CD4-positive, alpha-beta T cell (primary cell): ENCODE results near the gene TENM4. TPM values are rescaled to one million over a fixed set of nuclear protein-coding genes. Genes with fewer than 3 reads are reported as not detected.

ENCODE experiments used
- ATAC-seq: fragments of 200-7000 bp; cut with Tn5 transposase; one replicate; pipeline ENCODE4 v1.10.0; 2022; ENCODE audit warnings: mild to moderate bottlenecking; ENCODE audit not compliant: poor library complexity
- CTCF ChIA-PET: fragments of 350-600 bp; sonication (Branson Sonifier 250); formaldehyde crosslinking; loops from one replicate; lab custom pipeline; 2021; ENCODE audit warnings: antibody characterized with exemption, inconsistent platforms; lab: Charles Lee
- POLR2A ChIA-PET: fragments of 350-600 bp; sonication (Branson Sonifier 250); formaldehyde crosslinking; loops from one replicate; lab custom pipeline; 2021; ENCODE audit warnings: antibody characterized with exemption, inconsistent platforms; lab: Charles Lee
- DNase-seq, 14 experiments: peaks; one replicate each; pipeline ENCODE4 v3.0.0-alpha.2; 2013 to 2020; ENCODE audit warnings: mixed read lengths in 2 of 14
- H3K27ac ChIP-seq, 2 donors: one replicate each; pipeline versions ENCODE4 v1.5.1 to v1.7.0; 2013; ENCODE audit warnings: low read length in 2 of 2, low read depth in 1 of 2, mild to moderate bottlenecking in 1 of 2
- H3K27me3 ChIP-seq, 2 experiments: 1 replicate in 1 of 2; 2 replicates in 1 of 2; pipeline versions ENCODE4 v1.6.1 to v1.7.0; 2013; ENCODE audit warnings: low read length in 2 of 2, control low read depth in 1 of 2, mild to moderate bottlenecking in 1 of 2, moderate library complexity in 1 of 2; ENCODE audit not compliant: insufficient read depth in 2 of 2, control insufficient read depth in 1 of 2
- H3K36me3 ChIP-seq: one replicate; pipeline ENCODE4 v1.6.1; 2013; ENCODE audit warnings: low read length, control low read depth; ENCODE audit not compliant: insufficient read depth
- H3K4me1 ChIP-seq: one replicate; pipeline ENCODE4 v1.6.1; 2013; ENCODE audit warnings: low read length, control low read depth; ENCODE audit not compliant: insufficient read depth
- H3K4me3 ChIP-seq: one replicate; pipeline ENCODE4 v1.5.1; 2013; ENCODE audit warnings: mild to moderate bottlenecking, low read length, moderate library complexity
- H3K9me3 ChIP-seq, 2 experiments: 1 replicate in 1 of 2; 2 replicates in 1 of 2; pipeline versions ENCODE4 v1.6.1 to v1.7.0; 2013; ENCODE audit warnings: low read length in 2 of 2, mild to moderate bottlenecking in 2 of 2, control low read depth in 1 of 2, moderate library complexity in 1 of 2; ENCODE audit not compliant: control insufficient read depth in 1 of 2, insufficient read depth in 1 of 2
- H3K27ac Mint-ChIP-seq: one replicate; pipeline ENCODE4 v1.8.0; 2020; ENCODE audit warnings: mixed read lengths
- H3K27me3 Mint-ChIP-seq: one replicate; pipeline ENCODE4 v1.8.0; 2021; ENCODE audit warnings: mixed read lengths
- H3K36me3 Mint-ChIP-seq: one replicate; pipeline ENCODE4 v1.8.0; 2021; ENCODE audit warnings: low read depth, mixed read lengths
- H3K4me1 Mint-ChIP-seq: one replicate; pipeline ENCODE4 v1.8.0; 2021; ENCODE audit warnings: low read depth, mixed read lengths
- H3K4me3 Mint-ChIP-seq: one replicate; pipeline ENCODE4 v1.8.0; 2020; ENCODE audit warnings: mild to moderate bottlenecking, mixed read lengths
- H3K9me3 Mint-ChIP-seq: one replicate; pipeline ENCODE4 v1.8.0; 2020; ENCODE audit warnings: mixed read lengths
- intact Hi-C, 2 experiments: fragments of 100-400 bp; cut with DNase I in 1 of 2; cut with micrococcal nuclease in 1 of 2; formaldehyde crosslinking; loops; one replicate each; pipeline versions ENCODE4 v1.15.1 to v1.9.0; 2023 to 2025; cut with DNase I, micrococcal nuclease
- total RNA-seq, 174 experiments: library from RNA in 2 of 174; stranded (reverse) in 2 of 174; gene quantifications; one replicate each; pipeline ENCODE4 v1.2.3 and lab custom pipeline; 2021 to 2026
- TF ChIP-seq, protein P1 (sequence below): fragments of 200-600 bp; IDR thresholded peaks from one replicate; pipeline ENCODE4 v1.8.0; 2022; ENCODE audit warnings: antibody characterized with exemption, mild to moderate bottlenecking

The TENM4 gene
- total RNA-seq, 2 experiments from 2014 or later = 0.22 to 0.31 TPM

DNA sequence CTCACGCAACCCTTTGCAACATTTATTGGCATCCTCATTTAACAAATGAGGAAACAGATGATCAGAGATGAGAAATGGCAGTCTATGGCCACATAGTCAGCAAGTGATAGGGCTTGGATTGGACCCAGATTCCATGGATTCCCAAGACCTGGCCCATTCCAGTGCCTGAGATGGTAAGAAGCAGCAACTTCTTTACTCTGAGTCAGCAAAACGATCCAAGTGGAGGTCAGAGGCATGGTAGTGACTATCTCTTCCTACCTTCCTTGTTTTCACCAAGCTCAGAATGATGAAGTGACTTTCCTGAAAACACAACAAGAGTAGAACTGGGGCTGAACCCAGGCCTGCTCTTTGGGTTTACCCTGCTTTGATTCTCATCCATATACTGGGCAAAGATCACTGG lies 293.1 kb downstream of the TENM4 start:
- CTCF ChIA-PET = no interaction called here
- intact Hi-C loops = no loop called here
- Histone ChIP-seq H3K4me1 (no peaks in the 10 kb centered on the region), H3K36me3 (no peaks in the 10 kb centered on the region), H3K27ac (no peak overlapping the region), H3K4me3 (no peak overlapping the region), H3K9me3 (no peaks in the 10 kb centered on the region), H3K27me3 (no peaks in the 10 kb centered on the region)
- H3K9me3 Mint-ChIP-seq = peaks cover 2% of the 10 kb centered on the region
- no peak for ATAC-seq
- no peaks in the 10 kb centered on the region for H3K27me3 Mint-ChIP-seq
- TF ChIP-seq, protein P1, sequence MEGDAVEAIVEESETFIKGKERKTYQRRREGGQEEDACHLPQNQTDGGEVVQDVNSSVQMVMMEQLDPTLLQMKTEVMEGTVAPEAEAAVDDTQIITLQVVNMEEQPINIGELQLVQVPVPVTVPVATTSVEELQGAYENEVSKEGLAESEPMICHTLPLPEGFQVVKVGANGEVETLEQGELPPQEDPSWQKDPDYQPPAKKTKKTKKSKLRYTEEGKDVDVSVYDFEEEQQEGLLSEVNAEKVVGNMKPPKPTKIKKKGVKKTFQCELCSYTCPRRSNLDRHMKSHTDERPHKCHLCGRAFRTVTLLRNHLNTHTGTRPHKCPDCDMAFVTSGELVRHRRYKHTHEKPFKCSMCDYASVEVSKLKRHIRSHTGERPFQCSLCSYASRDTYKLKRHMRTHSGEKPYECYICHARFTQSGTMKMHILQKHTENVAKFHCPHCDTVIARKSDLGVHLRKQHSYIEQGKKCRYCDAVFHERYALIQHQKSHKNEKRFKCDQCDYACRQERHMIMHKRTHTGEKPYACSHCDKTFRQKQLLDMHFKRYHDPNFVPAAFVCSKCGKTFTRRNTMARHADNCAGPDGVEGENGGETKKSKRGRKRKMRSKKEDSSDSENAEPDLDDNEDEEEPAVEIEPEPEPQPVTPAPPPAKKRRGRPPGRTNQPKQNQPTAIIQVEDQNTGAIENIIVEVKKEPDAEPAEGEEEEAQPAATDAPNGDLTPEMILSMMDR = no peak
- no peaks in the 10 kb centered on the region for H3K4me1 Mint-ChIP-seq
- no peak overlapping the region for H3K4me3 Mint-ChIP-seq
- no peak for DNase-seq
- no peak overlapping the region for H3K27ac Mint-ChIP-seq
- no peaks in the 10 kb centered on the region for H3K36me3 Mint-ChIP-seq
- POLR2A ChIA-PET = no interaction called here

DNA sequence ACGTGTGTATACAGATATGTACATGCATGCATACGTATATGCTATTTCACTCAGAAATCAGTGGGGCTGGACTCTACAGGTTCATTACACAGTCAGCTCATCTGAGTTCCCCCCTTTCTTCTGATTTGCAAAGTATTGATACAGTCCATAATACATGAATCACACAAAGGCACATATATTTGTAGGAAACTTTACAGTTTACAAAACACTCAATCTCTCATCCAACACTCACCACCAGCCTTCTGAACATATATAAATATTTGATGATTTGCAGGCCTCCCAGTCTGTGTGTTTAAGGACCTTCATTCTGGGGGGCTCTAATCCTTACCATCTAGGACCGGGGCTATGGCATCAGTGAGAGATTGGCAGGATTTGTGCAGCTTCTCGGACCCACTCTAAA lies 293.8 kb downstream of the TENM4 start:
- no peak for ATAC-seq
- H3K9me3 Mint-ChIP-seq = peaks cover 3% of the 10 kb centered on the region
- Histone ChIP-seq H3K27me3 (no peaks in the 10 kb centered on the region), H3K4me3 (no peak overlapping the region), H3K36me3 (no peaks in the 10 kb centered on the region), H3K9me3 (no peaks in the 10 kb centered on the region), H3K27ac (no peak overlapping the region), H3K4me1 (no peaks in the 10 kb centered on the region)
- no peaks in the 10 kb centered on the region for H3K27me3 Mint-ChIP-seq
- ChIA-PET CTCF (no interaction called here), POLR2A (no interaction called here)
- H3K27ac Mint-ChIP-seq = no peak overlapping the region
- intact Hi-C loops = no loop called here
- no peak for DNase-seq
- no peak overlapping the region for H3K4me3 Mint-ChIP-seq
- no peaks in the 10 kb centered on the region for H3K36me3 Mint-ChIP-seq
- H3K4me1 Mint-ChIP-seq = no peaks in the 10 kb centered on the region
- TF ChIP-seq, protein P1 = no peak

DNA sequence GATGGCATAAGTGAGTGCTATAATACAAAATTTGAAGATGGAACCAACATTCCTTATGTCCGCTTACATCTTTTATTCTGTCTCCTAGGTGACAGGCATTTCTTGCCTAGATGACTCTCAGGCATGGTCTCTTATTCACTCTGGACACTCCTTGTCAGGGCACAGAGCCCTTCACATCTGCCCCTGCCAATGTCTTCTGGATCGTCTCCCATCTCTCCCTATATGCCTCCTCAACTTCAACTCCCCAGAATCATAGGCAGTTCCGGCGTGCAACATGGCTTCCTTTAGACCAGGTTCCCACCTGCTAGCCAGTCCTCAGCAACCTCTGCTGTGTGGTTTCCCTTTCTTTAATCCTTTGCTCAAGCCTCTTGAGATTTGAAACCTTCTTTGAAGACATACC lies 300.9 kb downstream of the TENM4 start:
- Histone ChIP-seq H3K27ac (no peak overlapping the region), H3K4me3 (no peak overlapping the region), H3K36me3 (no peaks in the 10 kb centered on the region), H3K9me3 (no peaks in the 10 kb centered on the region), H3K4me1 (no peaks in the 10 kb centered on the region), H3K27me3 (peaks cover 0 to 3% of the 10 kb centered on the region in 2 experiments)
- H3K4me1 Mint-ChIP-seq = no peaks in the 10 kb centered on the region
- ChIA-PET POLR2A (no interaction called here), CTCF (no interaction called here)
- intact Hi-C loops = no loop called here
- no peak overlapping the region for H3K27ac Mint-ChIP-seq
- H3K9me3 Mint-ChIP-seq = peaks cover 5% of the 10 kb centered on the region
- H3K27me3 Mint-ChIP-seq = no peaks in the 10 kb centered on the region
- ATAC-seq (no peak), DNase-seq (no peak)
- no peak overlapping the region for H3K4me3 Mint-ChIP-seq
- TF ChIP-seq, protein P1 = no peak
- no peaks in the 10 kb centered on the region for H3K36me3 Mint-ChIP-seq
